ENCODE results near the gene DLG2. TPM values are rescaled to one million over a fixed set of nuclear protein-coding genes. Genes with fewer than 3 reads are reported as not detected.

Gene DLG2
- total and polyA plus RNA-seq, 2 of the 4 experiments (the other 2 are of a cell fraction): 0.31 to 0.36 TPM

- Histone ChIP-seq H2AK5ac (ENCODE audit: low read depth, low read length) (no peak overlapping the region), H3K4me3 (ENCODE audit: insufficient read depth, low read depth, low read length) (no peak overlapping the region), H3K9me3 (ENCODE audit: control insufficient read depth, insufficient read depth, low read length) (no peaks in the 10 kb centered on the region), H3K4me2 (ENCODE audit: low read depth, low read length) (no peak overlapping the region; the same call in 1 of the 2 replicates), H2AFZ (replicated peaks; ENCODE audit: low read length, poor library complexity) (no peak overlapping the region), H3K23ac (ENCODE audit: low read depth, low read length) (no peak overlapping the region), H3K14ac (replicated peaks; ENCODE audit: low read depth, low read length) (no peak overlapping the region), H3K4ac (ENCODE audit: low read depth, low read length) (no peak overlapping the region), H4K8ac (ENCODE audit: low read depth in 2 of 2, low read length in 2 of 2) (no peak overlapping the region), H3K27me3 (ENCODE audit: control insufficient read depth, insufficient read depth, low read length) (no peaks in the 10 kb centered on the region), H2BK15ac (ENCODE audit: low read depth, low read length) (no peak overlapping the region), H3K9ac (ENCODE audit: low read depth, low read length) (no peak overlapping the region), H3K18ac (ENCODE audit: low read depth, low read length) (no peak overlapping the region), H4K91ac (ENCODE audit: insufficient read depth, low read depth, low read length) (no peak overlapping the region), H2BK120ac (ENCODE audit: low read depth, low read length) (peak overlapping the region; percentile 53; the same call in 1 of the 2 replicates), H3K56ac (ENCODE audit: extremely low read depth, insufficient read depth, low read length) (no peak overlapping the region), H3K4me1 (ENCODE audit: control insufficient read depth, insufficient read depth, low read length) (peaks cover 4% of the 10 kb centered on the region; the same call in 1 of the 2 replicates), H2BK5ac (ENCODE audit: low read depth, low read length, poor library complexity, severe bottlenecking) (no peak overlapping the region), H4K5ac (ENCODE audit: low read depth, low read length) (no peak overlapping the region), H3K36me3 (ENCODE audit: control insufficient read depth, insufficient read depth, low read length) (no peaks in the 10 kb centered on the region), H2AK9ac (replicated peaks; ENCODE audit: low read depth, low read length, poor library complexity) (no peak overlapping the region), H3K27ac (ENCODE audit: insufficient read depth, low read length) (no peak overlapping the region), H3K9me1 (ENCODE audit: insufficient read depth, low read length) (no peaks in the 10 kb centered on the region), H4K20me1 (ENCODE audit: insufficient read depth, low read length) (no peaks in the 10 kb centered on the region), H2BK20ac (ENCODE audit: low read depth, low read length) (no peak overlapping the region), H3K79me1 (ENCODE audit: low read depth in 1 of 2, low read length in 2 of 2) (no peaks in the 10 kb centered on the region)
- BruUV-seq (replicated peaks): no TSS peak
- ATAC-seq (ENCODE audit: low read depth): no peak
- CTCF ChIA-PET: interaction anchor here (0.5 kb wide), 1 partner anchor 1664 kb away, joined by 5 read pairs; no protein-coding TSS in a partner anchor
- dilution Hi-C loops (cut with HindIII; ENCODE audit: low sequenced_read_pairs, unreplicated experiment): no loop called here
- in situ Hi-C loops (cut with MboI; ENCODE audit: low sequenced_read_pairs): no loop called here
- peak; percentile 22 for DNase-seq
- POLR2A ChIA-PET (ENCODE audit: unreplicated experiment): no interaction called here
- intact Hi-C loops (cut with micrococcal nuclease): no loop called here
- TF ChIP-seq BHLHE40 (IDR thresholded peaks at IDR 0.05; ENCODE audit: low read depth, low read length) (no peak), FOS (IDR thresholded peaks at IDR 0.05; ENCODE audit: low read depth, low read length) (no peak), MXI1 (IDR thresholded peaks at IDR 0.05; ENCODE audit: borderline replicate concordance, low read depth, low read length) (no peak), SMC3 (IDR thresholded peaks at IDR 0.05; ENCODE audit: low read depth, low read length) (no peak), RAD21 (IDR thresholded peaks at IDR 0.05; ENCODE audit: low read length) (no peak), CEBPB (IDR thresholded peaks at IDR 0.05; ENCODE audit: low read depth, low read length) (no peak), ELK1 (IDR thresholded peaks at IDR 0.05; ENCODE audit: borderline replicate concordance, low read depth, low read length) (no peak), CHD1 (IDR thresholded peaks at IDR 0.05; ENCODE audit: low read depth, low read length) (no peak)
Observed at GRCh38 chr11:84857746-84858145, 769.4 kb downstream of the DLG2 start.

Measured in IMR-90 (cell line).